ENCODE measurements around the gene ENAH.
"Not testable (repeated sequence)": the region's sequence is repeated elsewhere in the genome, so short reads cannot be mapped to it uniquely, and the experiment has no call there.

The ENAH gene

GRCh38 chr1:225660544-225660946 is 7.6 kb upstream of the ENAH start:
- no peak for DNase-seq (ENCODE audit: low read depth)
- TF ChIP-seq CTCF (conservative IDR thresholded peaks at IDR 0.05; ENCODE audit: low read depth, low read length): no peak
- H3K4me3 ChIP-seq (ENCODE audit: low read length): no peak overlapping the region

- no peak for DNase-seq (ENCODE audit: low read depth)
- no peak for TF ChIP-seq CTCF (conservative IDR thresholded peaks at IDR 0.05; ENCODE audit: low read depth, low read length)
- no peak overlapping the region for H3K4me3 ChIP-seq (ENCODE audit: low read length)
Observed at GRCh38 chr1:225658041-225658440, 5.1 kb upstream of the ENAH start.

GRCh38 chr1:225657462-225657989 is 4.6 kb upstream of the ENAH start:
- H3K4me3 ChIP-seq (ENCODE audit: low read length): no peak overlapping the region
- TF ChIP-seq CTCF (conservative IDR thresholded peaks at IDR 0.05; ENCODE audit: low read depth, low read length): no peak
- no peak for DNase-seq (ENCODE audit: low read depth)

GRCh38 chr1:225656259-225656655 is 3.3 kb upstream of the ENAH start:
- not testable (repeated sequence) for H3K4me3 ChIP-seq (ENCODE audit: low read length); DNase-seq (ENCODE audit: low read depth)

GRCh38 chr1:225655509-225656258 is 2.8 kb upstream of the ENAH start:
- peak; percentile 8 for TF ChIP-seq CTCF (conservative IDR thresholded peaks at IDR 0.05; ENCODE audit: low read depth, low read length)
- H3K4me3 ChIP-seq (ENCODE audit: low read length): no peak overlapping the region
- DNase-seq (ENCODE audit: low read depth): peak; percentile 99

GRCh38 chr1:225654688-225655508 is 2.0 kb upstream of the ENAH start:
- TF ChIP-seq CTCF (conservative IDR thresholded peaks at IDR 0.05; ENCODE audit: low read depth, low read length): no peak
- no peak for DNase-seq (ENCODE audit: low read depth)
- H3K4me3 ChIP-seq (ENCODE audit: low read length): no peak overlapping the region

GRCh38 chr1:225654277-225654597 is 1.3 kb upstream of the ENAH start:
- H3K4me3 ChIP-seq (ENCODE audit: low read length): peak overlapping the region; percentile 68
- TF ChIP-seq CTCF (conservative IDR thresholded peaks at IDR 0.05; ENCODE audit: low read depth, low read length): no peak
- DNase-seq (ENCODE audit: low read depth): no peak
